Vagina (tissue), 2 donors: ENCODE measurements around the gene DPYSL4. TPM values are rescaled to one million over a fixed set of nuclear protein-coding genes. Genes with fewer than 3 reads are reported as not detected.

Experiments
- DNase-seq, 2 donors: peaks; one replicate each; pipeline ENCODE4 v3.0.0-alpha.2; 2017; ENCODE audit errors: extremely low spot score in 2 of 2
- H3K27ac ChIP-seq: fragments of 200-600 bp; sonication (generic); one replicate; pipeline ENCODE4 v1.5.1; 2019
- H3K27me3 ChIP-seq: fragments of 200-600 bp; sonication (generic); one replicate; pipeline ENCODE4 v1.5.1; 2019
- H3K36me3 ChIP-seq, 2 donors: fragments of 200-600 bp; sonication (generic); one replicate each; pipeline ENCODE4 v1.5.1; 2017 to 2019
- H3K4me1 ChIP-seq: fragments of 200-600 bp; sonication (generic); one replicate; pipeline ENCODE4 v1.5.1; 2019
- H3K4me3 ChIP-seq, 2 donors: fragments of 200-600 bp; sonication (generic); 1 replicate in 1 of 2; 2 replicates in 1 of 2; pipeline ENCODE4 v1.5.1; 2016 to 2019
- H3K9me3 ChIP-seq: fragments of 200-600 bp; sonication (generic); one replicate; pipeline ENCODE4 v1.5.1; 2019
- CTCF ChIP-seq, 3 experiments: fragments of 450-650 bp in 2 of 3; fragments of 200-600 bp in 1 of 3; sonication (generic) in 1 of 3; IDR thresholded peaks; one replicate each; pipeline ENCODE4 v1.5.1; 2017 to 2019; ENCODE audit warnings: antibody characterized with exemption in 3 of 3, mild to moderate bottlenecking in 2 of 3, moderate library complexity in 2 of 3
- POLR2A ChIP-seq, 2 donors: fragments of 450-650 bp; IDR thresholded peaks; one replicate each; pipeline ENCODE4 v1.6.1; 2017; ENCODE audit warnings: antibody characterized with exemption in 2 of 2, mild to moderate bottlenecking in 2 of 2, moderate library complexity in 2 of 2
- POLR2AphosphoS5 ChIP-seq, 2 donors: sonication (generic); formaldehyde crosslinking; IDR thresholded peaks; one replicate each; pipeline ENCODE4 v1.9.0; 2017; ENCODE audit warnings: antibody characterized with exemption in 2 of 2, mild to moderate bottlenecking in 2 of 2, low read depth in 1 of 2; ENCODE audit not compliant: insufficient read depth in 1 of 2
- intact Hi-C: fragments of 100-400 bp; cut with DNase I; formaldehyde crosslinking; loops from one replicate; pipeline ENCODE4 v1.15.1; 2023
- total RNA-seq: library from RNA; depleted of rRNA; stranded (reverse); fragments of >200 nt; gene quantifications from one replicate; pipeline ENCODE4 v1.2.3, GENCODE V29; 2016

The DPYSL4 gene
- total RNA-seq, 1 donor from 2014 or later, result 0.49 TPM

GRCh38 chr10:132182591-132182990, 4.2 kb upstream of the DPYSL4 start:
- no peak overlapping the region for H3K27ac ChIP-seq
- H3K4me3 ChIP-seq, result no peak overlapping the region
- DNase-seq, result no peak
- intact Hi-C loops, result no loop called here
- no peaks in the 10 kb centered on the region for H3K36me3 ChIP-seq
- no peaks in the 10 kb centered on the region for H3K9me3 ChIP-seq
- H3K27me3 ChIP-seq, result peaks cover 7% of the 10 kb centered on the region
- TF ChIP-seq POLR2A (IDR thresholded peaks at IDR 0.05) (no peak), POLR2AphosphoS5 (IDR thresholded peaks at IDR 0.05; ENCODE audit: insufficient read depth in 1 of 2, low read depth in 1 of 2) (no peak), CTCF (IDR thresholded peaks at IDR 0.05) (no peak)
- peaks cover 18% of the 10 kb centered on the region for H3K4me1 ChIP-seq

DNA sequence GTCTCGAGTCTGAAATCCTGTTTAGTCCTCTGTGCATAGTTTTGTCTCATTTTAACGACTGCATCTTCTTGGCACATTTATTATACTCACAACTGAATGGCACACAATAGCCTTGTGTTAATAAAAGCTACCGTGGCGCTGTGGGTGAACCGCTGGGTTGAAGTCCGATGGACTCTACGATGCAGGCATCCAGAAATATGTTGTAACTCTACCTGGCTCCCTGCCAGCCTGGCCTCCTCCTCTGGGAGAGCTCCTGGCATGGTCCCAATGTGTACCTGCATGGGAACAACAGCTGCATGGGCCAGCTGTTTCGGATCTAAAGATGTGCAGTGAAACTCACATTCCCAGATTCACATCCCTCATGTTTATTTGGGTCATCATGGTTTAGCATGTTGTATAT, 3.7 kb upstream of the DPYSL4 start:
- Histone ChIP-seq H3K27me3 (peaks cover 7% of the 10 kb centered on the region), H3K27ac (no peak overlapping the region), H3K4me3 (no peak overlapping the region), H3K36me3 (no peaks in the 10 kb centered on the region), H3K4me1 (peaks cover 21% of the 10 kb centered on the region), H3K9me3 (no peaks in the 10 kb centered on the region)
- intact Hi-C loops, result no loop called here
- no peak for DNase-seq
- TF ChIP-seq CTCF (IDR thresholded peaks at IDR 0.05) (no peak), POLR2A (IDR thresholded peaks at IDR 0.05) (no peak), POLR2AphosphoS5 (IDR thresholded peaks at IDR 0.05; ENCODE audit: insufficient read depth in 1 of 2, low read depth in 1 of 2) (no peak)

DNA sequence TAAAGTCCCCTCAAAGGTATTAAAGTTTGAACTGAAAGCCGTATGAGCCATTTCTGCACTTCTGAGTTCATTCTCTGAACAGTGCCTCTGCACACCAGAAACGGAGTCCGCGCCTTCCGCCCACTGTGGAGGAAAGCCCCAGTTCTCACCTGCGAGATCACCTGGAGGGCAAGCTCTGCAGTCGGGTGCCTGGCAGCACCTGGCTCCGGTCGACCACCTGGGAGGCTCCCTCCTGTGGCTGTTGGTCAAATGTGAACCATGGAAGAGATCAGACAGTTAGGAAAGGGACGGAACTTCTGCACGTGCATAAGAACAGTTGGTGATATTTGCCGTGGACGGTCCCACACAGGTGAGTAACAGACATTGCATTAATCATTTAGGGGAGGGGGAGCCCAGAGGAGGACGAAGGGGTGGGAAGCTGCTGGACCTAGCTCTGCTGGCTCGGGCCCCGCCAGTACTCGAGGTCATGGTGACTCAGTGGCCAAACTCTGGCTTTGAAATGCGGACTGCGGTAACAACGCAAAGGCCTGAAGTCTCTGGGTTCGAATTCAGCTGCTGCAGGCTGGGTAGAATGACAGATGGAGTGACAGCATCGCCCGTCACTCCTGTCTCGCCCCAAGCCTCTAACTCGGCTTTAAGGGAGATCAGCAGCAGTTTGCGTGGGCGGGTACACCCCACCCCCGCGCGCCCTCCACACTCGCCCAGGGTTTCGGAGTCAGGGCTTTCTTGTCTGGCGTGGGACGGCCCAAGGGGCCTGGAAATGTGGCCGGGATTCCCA, 1.7 kb upstream of the DPYSL4 start:
- Histone ChIP-seq H3K4me3 (no peak overlapping the region), H3K9me3 (no peaks in the 10 kb centered on the region), H3K4me1 (peaks cover 21% of the 10 kb centered on the region), H3K27me3 (peaks cover 7% of the 10 kb centered on the region), H3K36me3 (no peaks in the 10 kb centered on the region), H3K27ac (no peak overlapping the region)
- intact Hi-C loops, result loop anchor here (5.0 kb wide), 1 partner anchor 742 kb away; no protein-coding TSS in a partner anchor
- no peak for DNase-seq
- TF ChIP-seq POLR2A (IDR thresholded peaks at IDR 0.05) (no peak), POLR2AphosphoS5 (IDR thresholded peaks at IDR 0.05; ENCODE audit: insufficient read depth in 1 of 2, low read depth in 1 of 2) (no peak), CTCF (IDR thresholded peaks at IDR 0.05) (no peak)

DNA sequence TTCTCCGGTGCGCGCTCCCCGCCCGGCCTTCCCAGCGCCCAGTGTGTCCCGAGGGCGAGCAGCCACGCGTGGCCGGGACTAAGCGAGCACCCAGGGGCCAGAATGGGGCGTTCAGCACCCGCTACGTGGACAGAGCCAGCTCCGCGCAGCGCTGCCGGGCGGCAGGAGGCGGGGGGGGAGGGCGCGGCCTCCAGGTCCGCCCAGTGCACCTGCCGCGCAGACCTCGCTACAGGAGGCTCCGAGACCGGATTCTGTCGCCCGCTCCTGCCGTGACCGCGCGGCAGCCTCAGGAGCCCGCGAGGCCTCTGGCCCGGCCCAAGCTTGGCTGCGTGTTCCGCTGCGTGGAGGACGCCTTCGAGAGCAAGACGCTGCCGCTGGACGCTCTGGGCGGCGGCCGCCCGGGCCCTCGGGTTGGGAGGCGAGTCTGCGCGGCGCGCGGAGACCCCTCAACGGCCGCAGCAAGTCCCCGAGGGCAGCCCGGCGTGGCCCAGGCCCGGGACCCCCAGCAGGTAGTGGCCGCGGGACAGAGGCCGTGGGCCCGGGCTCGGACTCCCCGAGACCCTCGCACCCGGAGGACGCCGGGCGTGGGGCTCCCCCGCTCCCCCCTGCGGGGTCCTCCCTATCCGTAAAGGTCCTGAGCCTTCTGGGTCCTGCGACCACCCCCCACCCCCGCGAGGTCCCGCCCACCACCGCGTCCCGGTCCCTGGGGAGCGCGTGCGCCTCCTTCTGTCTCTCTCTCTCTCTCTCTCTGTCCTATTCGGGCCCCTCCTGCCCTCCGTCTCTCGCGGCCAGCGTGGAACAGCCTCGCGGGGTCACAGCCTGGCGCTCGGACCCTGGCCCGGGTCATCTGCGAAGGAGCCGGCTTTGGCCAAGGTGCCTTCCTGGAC, 904 bp upstream of the DPYSL4 start:
- H3K36me3 ChIP-seq, result no peaks in the 10 kb centered on the region
- TF ChIP-seq CTCF (IDR thresholded peaks at IDR 0.05), result no peak
- TF ChIP-seq POLR2AphosphoS5 (IDR thresholded peaks at IDR 0.05; ENCODE audit: insufficient read depth in 1 of 2, low read depth in 1 of 2), result no peak
- no peak for TF ChIP-seq POLR2A (IDR thresholded peaks at IDR 0.05)
- DNase-seq, result no peak
- H3K4me3 ChIP-seq, result peak overlapping the region; percentile 26 to 54
- intact Hi-C loops, result loop anchor here (5.0 kb wide), 1 partner anchor 741 kb away; no protein-coding TSS in a partner anchor
- peaks cover 21% of the 10 kb centered on the region for H3K4me1 ChIP-seq
- no peaks in the 10 kb centered on the region for H3K9me3 ChIP-seq
- H3K27ac ChIP-seq, result no peak overlapping the region
- peaks cover 7% of the 10 kb centered on the region for H3K27me3 ChIP-seq
